GM21825 (cell line): ENCODE results near the gene CSH2.
"Not testable (repeated sequence)": the region's sequence is repeated elsewhere in the genome, so short reads cannot be mapped to it uniquely, and the experiment has no call there.

Experiments used
- ATAC-seq: cut with Tn5 transposase; IDR thresholded peaks from one replicate; pipeline ENCODE4 v1.9.1; 2021; ENCODE audit warnings: mild to moderate bottlenecking, moderate library complexity; ENCODE audit not compliant: unreplicated experiment

The CSH2 gene

DNA sequence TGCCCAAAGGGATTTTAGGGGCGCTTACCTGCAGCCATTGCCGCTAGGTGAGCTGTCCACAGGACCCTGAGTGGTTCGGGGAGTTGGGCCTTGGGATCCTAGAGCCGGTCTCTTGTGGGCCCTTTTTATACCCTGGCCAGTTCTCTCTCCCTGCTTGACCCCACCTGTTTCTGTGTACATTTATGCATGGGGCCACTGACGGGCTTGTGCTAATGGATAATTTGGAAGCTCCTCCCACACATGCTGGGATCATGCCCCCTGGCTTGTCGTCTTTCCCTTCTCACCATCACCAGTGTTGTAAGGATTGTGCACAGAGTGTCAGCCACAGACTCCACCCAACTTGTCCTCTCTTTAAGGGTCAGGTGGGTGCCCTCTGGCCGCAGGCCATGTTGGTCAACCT lies at the start of gene CSH2:
CSH2 (minus strand) TSS at position 101 of the 400 bp plus-strand sequence; CDS start at position 38, 63 bp downstream.
- not testable (repeated sequence) for ATAC-seq

DNA sequence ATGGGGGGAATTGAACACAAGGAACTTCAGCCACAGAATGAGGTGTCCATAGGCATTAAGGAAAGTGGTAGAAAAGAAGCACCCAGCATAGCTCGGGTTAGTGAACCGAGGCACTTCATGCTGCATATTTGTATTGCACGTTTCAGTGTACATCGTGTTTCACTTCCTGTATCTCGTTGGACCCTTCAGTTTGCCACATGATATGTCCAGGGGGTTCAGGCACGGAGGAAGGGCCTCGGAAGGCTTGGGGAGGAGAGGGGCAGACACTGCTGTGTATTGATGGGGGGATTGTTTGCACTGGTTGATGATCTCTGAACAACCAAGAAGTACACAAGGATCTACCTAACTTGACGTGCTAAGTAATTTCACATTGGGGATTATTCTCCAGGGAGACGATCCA lies 48.9 kb upstream of the CSH2 start:
- not testable (repeated sequence) for ATAC-seq

GRCh38 chr17:63920779-63921178 lies 47.3 kb upstream of the CSH2 start:
- not testable (repeated sequence) for ATAC-seq

- ATAC-seq = not testable (repeated sequence)
Observed at GRCh38 chr17:63920050-63920449, 46.6 kb upstream of the CSH2 start.

DNA sequence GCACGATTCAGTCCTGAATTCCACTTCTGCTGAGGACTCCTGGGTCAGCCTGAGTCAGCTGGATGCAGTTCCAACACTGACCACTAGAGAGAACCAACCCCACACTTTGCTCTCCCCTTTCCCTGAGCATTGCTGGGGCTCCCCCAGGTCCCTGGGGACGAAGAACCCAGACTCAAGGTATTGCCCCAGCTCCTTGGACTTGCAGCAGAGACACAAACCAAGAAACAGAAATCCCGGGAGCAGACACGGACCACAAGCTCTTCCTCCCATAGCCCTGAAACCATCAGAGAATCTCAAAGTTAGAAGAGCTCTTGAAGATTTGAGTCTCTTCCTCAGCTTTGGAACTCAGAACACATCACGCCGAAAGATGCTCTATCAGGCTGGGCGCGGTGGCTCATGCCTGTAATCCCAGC lies 45.8 kb upstream of the CSH2 start:
- ATAC-seq = peak; percentile 47

GRCh38 chr17:63918789-63919305 lies 45.4 kb upstream of the CSH2 start, which contains the start of gene GH1:
GH1 (minus strand) TSS chr17:63918839; CDS start chr17:63918776, 63 bp downstream.
- not testable (repeated sequence) for ATAC-seq

- ATAC-seq = no peak
Observed at GRCh38 chr17:63918305-63918704, 44.8 kb upstream of the CSH2 start.

DNA sequence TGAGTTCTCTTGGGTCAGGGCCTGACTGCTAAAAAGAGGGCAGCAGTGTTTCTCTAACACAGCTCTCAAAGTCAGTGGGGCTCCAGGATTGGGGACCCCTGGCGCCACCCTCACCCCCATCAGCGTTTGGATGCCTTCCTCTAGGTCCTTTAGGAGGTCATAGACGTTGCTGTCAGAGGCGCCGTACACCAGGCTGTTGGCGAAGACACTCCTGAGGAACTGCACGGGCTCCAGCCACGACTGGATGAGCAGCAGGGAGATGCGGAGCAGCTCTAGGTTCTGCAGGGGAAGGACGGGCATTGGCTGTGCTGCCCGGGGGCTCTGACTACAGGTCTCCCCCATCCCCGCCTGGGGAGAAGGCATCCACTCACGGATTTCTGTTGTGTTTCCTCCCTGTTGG lies 44.2 kb upstream of the CSH2 start:
- no peak for ATAC-seq

DNA sequence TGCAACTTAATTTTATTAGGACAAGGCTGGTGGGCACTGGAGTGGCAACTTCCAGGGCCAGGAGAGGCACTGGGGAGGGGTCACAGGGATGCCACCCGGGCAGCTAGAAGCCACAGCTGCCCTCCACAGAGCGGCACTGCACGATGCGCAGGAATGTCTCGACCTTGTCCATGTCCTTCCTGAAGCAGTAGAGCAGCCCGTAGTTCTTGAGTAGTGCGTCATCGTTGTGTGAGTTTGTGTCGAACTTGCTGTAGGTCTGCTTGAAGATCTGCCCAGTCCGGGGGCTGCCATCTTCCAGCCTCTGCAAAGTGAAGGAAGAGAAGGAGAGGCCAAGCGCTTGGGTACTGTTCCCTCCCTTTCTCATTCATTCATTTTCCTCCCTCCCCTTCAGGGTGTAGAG lies 43.7 kb upstream of the CSH2 start:
- not testable (repeated sequence) for ATAC-seq

GRCh38 chr17:63916566-63917185 lies 43.2 kb upstream of the CSH2 start:
- ATAC-seq = no peak

- not testable (repeated sequence) for ATAC-seq
Observed at GRCh38 chr17:63915753-63916152, 42.3 kb upstream of the CSH2 start.

- no peak for ATAC-seq
Observed at GRCh38 chr17:63914471-63914870, 41.0 kb upstream of the CSH2 start.

DNA sequence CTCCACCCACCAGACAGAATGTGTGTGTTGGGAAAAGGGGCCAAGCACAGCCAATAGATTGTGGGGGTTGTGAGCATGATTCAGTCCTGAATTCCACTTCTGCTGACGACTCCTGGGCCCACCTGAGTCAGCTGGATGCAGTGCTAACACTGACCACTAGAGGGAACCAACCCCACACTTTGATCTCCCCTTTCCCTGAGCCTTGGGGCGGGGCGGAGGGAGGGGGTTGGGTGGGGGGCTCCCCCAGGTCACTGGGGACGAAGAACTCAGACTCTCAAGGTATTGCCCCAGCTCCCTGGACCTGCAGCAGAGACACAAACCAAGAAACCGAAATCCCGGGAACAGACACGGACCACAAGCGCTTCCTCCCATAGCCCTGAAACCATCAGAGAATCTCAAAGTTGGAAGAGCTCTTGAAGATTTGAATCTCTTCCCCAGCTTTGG lies 38.2 kb upstream of the CSH2 start:
- ATAC-seq = no peak

DNA sequence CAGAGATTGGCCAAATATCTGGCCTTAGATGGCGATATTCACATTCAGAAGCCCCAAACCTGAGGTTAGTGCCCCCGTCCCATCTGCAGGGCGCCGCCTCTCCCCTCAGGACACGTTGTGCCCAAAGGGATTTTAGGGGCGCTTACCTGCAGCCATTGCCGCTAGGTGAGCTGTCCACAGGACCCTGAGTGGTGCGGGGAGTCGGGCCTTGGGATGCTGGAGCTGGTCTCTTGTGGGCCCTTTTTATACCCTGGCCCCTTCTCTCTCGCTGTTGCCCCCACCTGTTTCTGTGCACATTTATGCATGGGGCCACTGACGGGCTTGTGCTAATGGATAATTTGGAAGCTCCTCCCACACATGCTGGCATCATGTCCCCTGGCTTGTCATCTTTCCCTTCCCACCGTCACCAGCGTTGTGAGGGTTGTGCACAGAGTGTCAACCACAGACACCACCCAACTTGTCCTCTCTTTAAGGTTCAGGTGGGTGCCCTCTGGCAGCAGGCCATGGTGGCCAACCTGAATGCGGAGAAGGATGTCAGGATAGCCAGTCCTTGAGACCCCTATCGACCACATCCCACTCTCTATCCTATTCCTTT lies 37.7 kb upstream of the CSH2 start, which contains the start of gene CSHL1:
CSHL1 (minus strand) TSS at position 218 of the 595 bp plus-strand sequence; CDS start at position 156, 62 bp downstream.
- no peak for ATAC-seq

- ATAC-seq = no peak
Observed at GRCh38 chr17:63910096-63910495, 36.6 kb upstream of the CSH2 start.

DNA sequence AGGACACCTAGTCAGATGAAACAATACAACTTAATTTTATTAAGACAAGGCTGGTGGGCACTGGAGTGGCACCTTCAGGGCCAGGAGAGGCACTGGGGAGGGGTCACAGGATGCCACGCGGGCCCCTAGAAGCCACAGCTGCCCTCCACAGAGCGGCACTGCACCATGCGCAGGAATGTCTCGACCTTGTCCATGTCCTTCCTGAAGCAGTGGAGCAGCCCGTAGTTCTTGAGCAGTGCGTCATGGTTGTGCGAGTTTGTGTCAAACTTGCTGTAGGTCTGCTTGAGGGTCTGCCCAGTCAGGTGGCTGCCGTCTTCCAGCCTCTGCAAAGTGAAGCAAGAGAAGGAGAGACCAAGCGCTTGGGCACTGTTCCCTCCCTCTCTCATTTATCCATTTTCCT lies 36.1 kb upstream of the CSH2 start:
- ATAC-seq = not testable (repeated sequence)

- not testable (repeated sequence) for ATAC-seq
Observed at GRCh38 chr17:63907161-63907778, 33.8 kb upstream of the CSH2 start.

GRCh38 chr17:63904796-63905195 lies 31.3 kb upstream of the CSH2 start:
- ATAC-seq = not testable (repeated sequence)

DNA sequence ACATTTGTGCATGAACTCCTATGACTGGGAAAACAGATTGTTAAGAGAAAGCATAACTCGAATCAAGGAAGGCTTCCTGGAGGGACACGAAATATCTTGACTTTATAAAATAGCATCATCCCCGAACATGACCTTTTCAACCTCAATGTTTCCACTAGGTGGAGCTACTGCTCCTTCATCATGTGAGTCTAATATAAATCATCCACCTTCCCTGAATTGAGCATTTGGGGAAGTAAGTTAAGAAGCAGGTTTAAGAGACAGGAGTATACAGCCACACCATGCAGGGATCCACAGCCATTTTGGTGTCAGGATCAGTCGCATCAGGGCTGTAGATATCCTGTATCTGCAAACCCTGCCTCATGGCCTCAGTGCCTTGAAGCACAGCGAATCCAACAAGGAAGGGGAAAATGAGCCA lies 30.3 kb upstream of the CSH2 start:
- not testable (repeated sequence) for ATAC-seq

- not testable (repeated sequence) for ATAC-seq
Observed at GRCh38 chr17:63901971-63902370, 28.5 kb upstream of the CSH2 start.
